Right cardiac atrium (tissue), 5 donors: ENCODE data around the gene KRT81. TPM values are rescaled to one million over a fixed set of nuclear protein-coding genes. Genes with fewer than 3 reads are reported as not detected.

Experiments
- ATAC-seq, 2 donors: fragments of 200-7000 bp; cut with Tn5 transposase; one replicate each; pipeline versions ENCODE4 v1.8.0 to v1.9.1; 2020; ENCODE audit warnings: moderate library complexity in 2 of 2, mild to moderate bottlenecking in 1 of 2
- DNase-seq, 3 donors: peaks; one replicate each; pipeline ENCODE4 v3.0.0-alpha.2; 2020
- H3K27ac ChIP-seq: one replicate; pipeline ENCODE4 v1.5.1; 2013; ENCODE audit warnings: mild to moderate bottlenecking, low read length, control low read depth, moderate library complexity
- H3K27me3 ChIP-seq: one replicate; pipeline ENCODE4 v1.6.1; 2013; ENCODE audit not compliant: control insufficient read depth, insufficient read depth
- H3K4me1 ChIP-seq: one replicate; pipeline ENCODE4 v1.6.1; 2013; ENCODE audit warnings: low read length; ENCODE audit not compliant: control insufficient read depth, insufficient read depth
- H3K4me3 ChIP-seq: one replicate; pipeline ENCODE4 v1.5.1; 2013; ENCODE audit warnings: low read length, control low read depth
- H3K9me3 ChIP-seq: one replicate; pipeline ENCODE4 v1.6.1; 2013; ENCODE audit warnings: low read length; ENCODE audit not compliant: control insufficient read depth
- WGBS: extraction: QIAGEN DNeasy Blood & Tissue Kit; methylation state at CpG from one replicate; pipeline ENCODE4 v1.1.7; 2013; 5-methylcytosine and 5-hydroxymethylcytosine counted together
- intact Hi-C, 4 donors: fragments of 100-400 bp; cut with DNase I; formaldehyde crosslinking; loops; one replicate each; pipeline versions ENCODE4 v1.11.0 to v1.14.0; 2022 to 2023
- polyA plus RNA-seq: library from polyadenylated mRNA; stranded (reverse); fragments of 200-250 nt; gene quantifications from one replicate; pipeline ENCODE4 v1.2.3, GENCODE V29; 2013
- total RNA-seq, 4 donors: library from RNA; stranded (reverse); fragmentation: NEBNext Ultra II Directional; extraction: Animal tissue kit (Norgen Biotek cat#: 25700); gene quantifications; one replicate each; pipeline ENCODE4 v1.2.1, GENCODE V29; 2021
- donor health status: healthy with polysubstance abuse.
- donor health status: DM: no; HTN: yes; CAD: no.
- donor health status: DM: no; HTN: no; CAD: no.
- donor health status: DM: no; HTN: yes; CAD: no; lungs with severe emphysema.
- donor health status: DM: yes; HTN: yes; CAD: no.

Gene KRT81
- total and polyA plus RNA-seq, 5 donors: not detected

GRCh38 chr12:52248541-52249461 lies 42.5 kb downstream of the KRT81 start:
- Histone ChIP-seq H3K4me3 (no peak overlapping the region), H3K9me3 (no peaks in the 10 kb centered on the region), H3K27ac (no peak overlapping the region), H3K4me1 (peaks cover 6% of the 10 kb centered on the region), H3K27me3 (no peaks in the 10 kb centered on the region)
- intact Hi-C loops: no loop called here
- peak; percentile 26 to 75 (median 60) for DNase-seq
- ATAC-seq: peak; percentile 45 to 68
- 75% methylated on average over 18 of the region's 18 CpGs for WGBS

GRCh38 chr12:52247622-52248540 lies 43.5 kb downstream of the KRT81 start:
- DNase-seq: no peak
- no peak for ATAC-seq
- no peak overlapping the region for H3K27ac ChIP-seq
- WGBS: 76% methylated on average over 10 of the region's 10 CpGs
- peaks cover 8% of the 10 kb centered on the region for H3K4me1 ChIP-seq
- intact Hi-C loops: no loop called here
- H3K27me3 ChIP-seq: no peaks in the 10 kb centered on the region
- peaks cover 2% of the 10 kb centered on the region for H3K9me3 ChIP-seq
- no peak overlapping the region for H3K4me3 ChIP-seq

- ATAC-seq (no peak), DNase-seq (no peak)
- WGBS: 57% methylated on average over 10 of the region's 10 CpGs
- H3K27ac ChIP-seq: no peak overlapping the region
- peaks cover 2% of the 10 kb centered on the region for H3K9me3 ChIP-seq
- peaks cover 8% of the 10 kb centered on the region for H3K4me1 ChIP-seq
- H3K27me3 ChIP-seq: no peaks in the 10 kb centered on the region
- H3K4me3 ChIP-seq: no peak overlapping the region
- intact Hi-C loops: no loop called here
Measured at GRCh38 chr12:52246720-52247621, 44.4 kb downstream of the KRT81 start.

DNA sequence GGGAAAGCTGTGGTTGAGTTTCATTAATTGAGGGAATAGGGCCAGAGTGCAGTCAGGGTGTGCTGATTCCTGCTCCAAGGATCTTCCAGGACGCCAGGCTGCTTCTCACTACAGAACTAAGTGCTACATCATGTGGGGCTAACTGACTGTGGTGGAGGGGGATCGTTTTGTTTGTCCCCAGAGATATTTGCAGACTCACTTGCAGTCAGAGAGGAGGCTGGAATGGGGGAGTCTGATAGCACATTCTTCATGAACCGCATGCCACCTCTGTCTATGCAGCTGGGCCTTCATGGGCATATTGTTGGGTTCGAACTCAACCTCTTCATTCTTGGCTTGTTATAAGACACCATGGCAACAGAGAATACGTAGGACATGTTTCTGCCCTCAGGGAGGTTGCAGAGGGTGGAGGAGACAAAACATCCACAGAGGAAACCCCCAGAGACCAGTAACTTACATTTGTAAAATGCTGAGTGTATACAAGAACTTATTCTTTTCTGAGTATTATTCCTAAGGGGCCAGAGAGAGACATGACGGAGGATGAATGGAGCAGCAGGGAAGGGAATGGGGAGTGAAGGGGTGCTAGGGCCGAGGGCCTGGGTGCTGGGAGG lies 45.3 kb downstream of the KRT81 start:
- H3K9me3 ChIP-seq: peaks cover 2% of the 10 kb centered on the region
- H3K4me3 ChIP-seq: no peak overlapping the region
- no peak for ATAC-seq
- WGBS: 86% methylated on average over 7 of the region's 7 CpGs
- peaks cover 8% of the 10 kb centered on the region for H3K4me1 ChIP-seq
- H3K27ac ChIP-seq: no peak overlapping the region
- intact Hi-C loops: no loop called here
- no peaks in the 10 kb centered on the region for H3K27me3 ChIP-seq
- no peak for DNase-seq

DNA sequence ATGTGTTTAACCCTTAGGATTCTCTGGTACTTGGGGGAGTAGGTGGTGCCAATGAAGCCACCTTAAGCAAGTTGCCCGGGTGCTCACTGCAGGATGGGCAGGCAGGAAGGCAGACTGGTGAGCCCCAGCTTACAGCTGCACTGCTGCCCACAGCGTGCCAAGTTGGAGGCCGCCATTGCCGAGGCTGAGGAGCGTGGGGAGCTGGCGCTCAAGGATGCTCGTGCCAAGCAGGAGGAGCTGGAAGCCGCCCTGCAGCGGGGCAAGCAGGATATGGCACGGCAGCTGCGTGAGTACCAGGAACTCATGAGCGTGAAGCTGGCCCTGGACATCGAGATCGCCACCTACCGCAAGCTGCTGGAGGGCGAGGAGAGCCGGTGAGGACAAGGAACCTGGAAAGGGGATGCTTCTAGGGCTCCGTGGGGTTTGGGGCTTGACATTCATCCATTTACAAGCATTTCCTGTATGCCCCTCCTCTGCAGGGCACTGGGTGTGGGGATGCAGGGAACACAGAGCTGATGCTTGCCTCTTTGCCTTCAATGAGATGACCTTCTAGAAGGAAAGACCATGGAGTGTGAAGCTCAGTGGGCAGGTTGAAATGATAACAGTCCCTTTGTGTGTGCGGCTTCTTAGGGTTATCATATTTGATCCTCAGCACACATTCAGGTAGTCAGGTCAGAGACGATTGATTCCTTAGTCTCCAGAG lies 45.9 kb downstream of the KRT81 start:
- 90% methylated on average over 20 of the region's 20 CpGs for WGBS
- H3K27ac ChIP-seq: no peak overlapping the region
- no peak for ATAC-seq

DNA sequence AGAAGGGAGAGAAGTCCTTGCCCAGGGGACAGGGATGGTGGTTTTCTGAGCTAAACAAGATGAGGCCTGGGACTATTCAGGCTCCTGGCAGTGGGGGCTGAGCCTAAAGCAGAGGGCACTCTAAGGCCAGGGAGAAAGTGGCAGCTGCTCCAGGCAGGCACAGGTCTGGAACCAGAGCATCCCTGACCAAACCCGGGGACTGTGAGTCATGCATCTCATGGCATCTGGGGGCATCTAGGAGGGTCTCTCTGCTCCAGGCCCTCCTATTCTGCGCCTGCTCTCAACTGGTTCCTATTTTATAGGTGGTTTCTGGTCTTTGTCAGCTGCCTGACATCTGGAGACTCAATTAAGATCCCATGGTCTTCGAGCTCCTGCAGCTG lies 46.7 kb downstream of the KRT81 start:
- Histone ChIP-seq H3K4me1 (peaks cover 8% of the 10 kb centered on the region), H3K9me3 (peaks cover 2% of the 10 kb centered on the region), H3K27ac (no peak overlapping the region), H3K27me3 (no peaks in the 10 kb centered on the region), H3K4me3 (no peak overlapping the region)
- DNase-seq: no peak
- WGBS: 71% methylated on average over 3 of the region's 3 CpGs
- intact Hi-C loops: no loop called here
- no peak for ATAC-seq

More for the DNA sequence above, 45.9 kb downstream of the KRT81 start:
- no peak overlapping the region for H3K4me3 ChIP-seq
- H3K9me3 ChIP-seq: peaks cover 2% of the 10 kb centered on the region
- intact Hi-C loops: no loop called here
- peaks cover 8% of the 10 kb centered on the region for H3K4me1 ChIP-seq
- no peak for DNase-seq
- no peaks in the 10 kb centered on the region for H3K27me3 ChIP-seq

GRCh38 chr12:52243856-52244614 lies 47.3 kb downstream of the KRT81 start:
- intact Hi-C loops: no loop called here
- peaks cover 8% of the 10 kb centered on the region for H3K4me1 ChIP-seq

DNA sequence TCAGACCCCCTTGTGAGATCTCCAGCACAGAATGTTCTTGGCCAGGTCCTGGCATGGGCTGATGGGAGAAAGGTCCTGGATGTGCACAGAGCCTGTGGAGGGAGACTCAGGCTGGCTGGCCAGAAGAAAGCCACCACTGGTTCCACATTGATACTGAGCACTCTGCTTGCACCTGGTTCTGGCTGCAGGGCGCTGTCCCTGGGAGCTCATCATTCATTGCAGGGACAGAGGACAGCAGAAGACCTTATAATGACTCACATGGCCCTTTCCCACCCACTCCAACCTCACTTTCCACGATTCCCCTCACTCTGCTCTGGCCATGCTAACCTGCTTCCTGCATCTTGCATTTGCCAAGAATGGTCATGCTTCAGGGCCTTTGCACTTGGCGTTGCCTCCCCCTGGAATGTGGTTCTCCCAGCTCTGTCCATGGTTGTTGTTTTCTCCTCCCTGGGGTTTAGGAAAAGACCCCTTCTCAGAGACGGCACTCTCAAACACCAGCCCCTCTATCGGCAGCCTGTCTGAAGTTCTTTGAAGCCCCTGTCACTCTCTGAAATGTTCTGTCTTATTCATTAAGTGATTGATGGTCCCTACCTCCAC lies 48.0 kb downstream of the KRT81 start:
- ATAC-seq (no peak), DNase-seq (no peak)
- no peak overlapping the region for H3K27ac ChIP-seq
- H3K4me3 ChIP-seq: no peak overlapping the region
- intact Hi-C loops: no loop called here
- H3K4me1 ChIP-seq: peaks cover 8% of the 10 kb centered on the region
- no peaks in the 10 kb centered on the region for H3K27me3 ChIP-seq
- 71% methylated on average over 5 of the region's 5 CpGs for WGBS
- peaks cover 2% of the 10 kb centered on the region for H3K9me3 ChIP-seq

More at GRCh38 chr12:52243856-52244614, 47.3 kb downstream of the KRT81 start:
- Histone ChIP-seq H3K27me3 (no peaks in the 10 kb centered on the region), H3K9me3 (peaks cover 2% of the 10 kb centered on the region), H3K4me3 (no peak overlapping the region), H3K27ac (no peak overlapping the region)
- 58% methylated on average over 12 of the region's 12 CpGs for WGBS
- DNase-seq: peak; percentile 81 to 84 (median 83)
- ATAC-seq: peak; percentile 73 to 90
